ENCODE results near the gene SCFD2.

SCFD2 gene

DNA sequence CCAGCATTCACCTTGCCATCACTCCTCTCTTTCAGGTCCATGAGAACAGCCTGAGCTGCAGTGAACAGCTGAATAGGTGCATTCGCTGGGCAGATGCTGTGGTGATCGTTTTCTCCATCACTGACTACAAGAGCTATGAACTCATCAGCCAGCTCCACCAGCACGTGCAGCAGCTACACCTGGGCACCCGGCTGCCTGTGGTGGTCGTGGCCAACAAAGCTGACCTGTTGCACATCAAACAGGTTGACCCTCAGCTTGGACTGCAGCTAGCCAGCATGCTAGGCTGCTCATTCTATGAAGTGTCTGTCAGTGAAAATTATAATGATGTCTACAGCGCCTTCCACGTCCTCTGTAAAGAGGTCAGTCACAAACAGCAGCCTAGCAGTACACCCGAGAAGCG is 500.6 kb downstream of the SCFD2 start:
- no peak for DNase-seq (ENCODE audit: low read depth in 2 of 2, low spot score in 1 of 2)

DNA sequence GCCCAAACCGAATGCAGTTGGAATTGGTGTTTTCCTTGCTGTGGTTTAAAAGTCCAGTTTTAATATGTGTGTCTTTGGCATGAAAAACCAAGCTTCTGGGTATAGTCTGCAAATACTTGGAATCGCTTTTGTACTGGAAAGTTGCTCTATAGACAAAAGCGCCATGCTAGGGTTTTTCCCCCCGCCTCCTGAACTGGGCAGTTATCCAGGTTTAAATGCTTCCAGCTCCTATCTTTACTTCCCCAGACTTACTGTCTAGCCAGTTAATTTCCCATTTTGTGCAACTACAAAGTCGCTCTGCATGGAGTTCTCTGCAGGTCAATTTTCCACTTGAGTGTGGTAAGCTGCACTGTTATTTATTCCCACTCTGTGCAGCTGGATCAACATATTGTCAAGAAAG is 501.1 kb downstream of the SCFD2 start:
- no peak for DNase-seq (ENCODE audit: low read depth in 2 of 2, low spot score in 1 of 2)

DNA sequence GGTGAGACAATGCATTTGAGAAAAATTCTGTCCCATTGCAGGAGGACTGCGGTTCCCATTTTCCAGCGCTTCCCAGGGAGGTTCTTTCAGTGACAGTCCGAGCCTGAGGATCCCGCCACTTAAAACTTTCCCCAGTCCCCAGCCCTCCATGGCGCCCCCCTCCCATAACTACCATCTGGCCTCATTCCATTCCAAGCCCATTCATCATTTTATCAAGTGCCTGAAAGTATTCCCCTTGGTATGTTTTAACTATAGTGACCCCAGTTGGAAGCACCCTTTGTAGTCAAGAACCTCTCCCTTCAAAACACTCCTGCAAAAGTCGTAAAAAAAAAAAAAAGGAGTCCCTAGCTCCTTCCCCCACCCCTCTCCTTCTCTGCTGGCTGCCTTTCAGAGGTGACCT is 502.5 kb downstream of the SCFD2 start:
- no peak for DNase-seq (ENCODE audit: low read depth in 2 of 2, low spot score in 1 of 2)

DNA sequence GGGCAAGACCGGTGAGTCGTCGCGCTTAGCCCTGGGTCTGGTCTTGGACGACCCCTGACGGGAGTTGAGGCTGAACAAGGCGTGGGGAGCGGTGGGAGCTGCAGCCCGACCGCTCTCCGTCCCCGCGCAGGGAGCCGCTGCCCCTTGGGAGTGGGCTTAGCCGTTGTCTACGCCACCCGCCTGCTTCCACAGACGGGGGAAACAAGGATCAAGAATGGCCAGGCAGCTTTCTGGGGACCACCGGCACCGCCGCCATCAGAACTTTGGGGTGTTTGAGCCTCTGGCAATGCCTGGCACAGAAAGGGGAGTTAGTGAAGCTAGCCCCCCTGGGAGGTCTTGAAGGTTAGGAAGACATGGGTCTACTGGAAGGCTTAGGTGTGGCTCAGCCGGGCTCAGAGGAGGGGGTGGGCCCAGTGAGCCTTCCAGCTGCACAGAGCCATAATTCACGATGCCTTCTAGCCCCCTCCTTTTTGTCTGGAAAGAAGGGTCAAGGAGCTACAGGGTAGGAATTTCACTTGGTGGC is 503.2 kb downstream of the SCFD2 start:
- no peak for DNase-seq (ENCODE audit: low read depth in 2 of 2, low spot score in 1 of 2)

DNA sequence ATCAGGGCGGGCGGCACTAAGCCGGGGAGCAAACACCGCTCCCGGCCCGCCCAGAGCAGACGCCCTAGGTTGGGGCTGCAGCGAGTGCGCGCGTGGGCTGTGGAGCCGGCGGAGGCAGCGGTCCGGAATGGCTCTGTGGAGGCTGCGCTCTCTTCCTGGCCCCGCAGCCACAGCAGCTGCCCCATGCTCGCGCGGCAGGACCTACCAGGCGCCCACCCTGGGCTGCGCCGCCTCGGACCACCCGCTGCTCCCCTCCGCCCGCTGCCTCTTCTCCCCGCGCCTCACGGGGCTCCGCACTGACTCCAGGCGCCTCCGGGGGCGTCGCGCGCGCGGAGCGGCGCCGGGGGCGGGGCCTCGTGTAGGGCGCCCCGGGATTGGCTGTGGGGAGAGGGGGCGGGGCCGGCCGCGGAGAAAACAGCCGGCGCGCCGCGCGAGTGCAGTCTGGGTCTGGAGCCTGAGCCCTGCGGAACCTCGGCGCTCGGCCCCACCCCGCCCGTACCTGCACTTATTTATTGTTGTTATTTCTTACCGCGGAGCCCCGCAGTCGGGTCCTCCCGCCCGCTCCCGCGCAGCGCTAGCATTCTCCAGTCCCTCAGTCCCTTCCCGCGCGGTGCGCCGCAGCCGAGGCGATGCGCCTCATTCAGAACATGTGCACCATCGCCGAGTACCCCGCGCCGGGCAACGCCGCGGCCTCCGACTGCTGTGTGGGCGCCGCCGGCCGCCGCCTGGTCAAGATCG is 503.8 kb downstream of the SCFD2 start, which contains the start of gene RASL11B:
Gene RASL11B, plus strand, starts transcription at position 439 of the 738 bp plus-strand sequence. Its CDS starts 191 bp downstream, at position 630.
- peak; percentile 49 to 64 for DNase-seq (ENCODE audit: low read depth in 2 of 2, low spot score in 1 of 2)

DNA sequence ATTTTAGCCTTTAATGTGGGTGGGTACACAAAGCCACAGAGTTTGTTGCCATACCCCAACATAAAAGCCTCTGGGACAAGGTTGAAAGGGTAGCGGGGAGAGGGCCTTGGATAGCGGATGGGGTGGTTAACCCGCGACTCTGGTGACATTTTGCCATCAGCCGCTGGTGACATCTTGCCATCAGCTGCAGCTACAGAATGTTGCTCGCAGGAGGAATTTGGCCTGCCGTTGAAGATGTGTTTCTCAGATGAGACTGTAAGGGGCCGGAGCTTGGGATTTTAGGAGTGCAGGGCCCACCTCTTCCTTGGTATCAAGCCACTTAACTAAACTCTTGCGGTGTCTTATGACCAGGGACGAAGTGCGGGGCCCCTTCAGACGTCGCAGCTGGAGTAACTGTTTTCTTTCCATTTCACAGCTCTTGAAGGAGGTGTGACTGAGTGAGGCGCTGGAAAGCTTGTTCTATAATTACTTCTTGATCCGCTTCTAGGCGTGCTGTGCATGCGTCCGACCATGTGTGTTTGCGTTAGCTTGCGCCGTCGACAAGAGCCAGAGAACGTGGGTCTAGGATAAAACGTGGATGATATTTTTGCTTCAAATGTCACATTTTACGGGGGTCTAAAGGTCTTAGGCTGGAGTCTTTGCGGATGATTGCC is 504.6 kb downstream of the SCFD2 start:
- no peak for DNase-seq (ENCODE audit: low read depth in 2 of 2, low spot score in 1 of 2)

- no peak for DNase-seq (ENCODE audit: low read depth in 2 of 2, low spot score in 1 of 2)
These were observed 505.5 kb downstream of the SCFD2 start for GRCh38 chr4:52860361-52860760.

DNA sequence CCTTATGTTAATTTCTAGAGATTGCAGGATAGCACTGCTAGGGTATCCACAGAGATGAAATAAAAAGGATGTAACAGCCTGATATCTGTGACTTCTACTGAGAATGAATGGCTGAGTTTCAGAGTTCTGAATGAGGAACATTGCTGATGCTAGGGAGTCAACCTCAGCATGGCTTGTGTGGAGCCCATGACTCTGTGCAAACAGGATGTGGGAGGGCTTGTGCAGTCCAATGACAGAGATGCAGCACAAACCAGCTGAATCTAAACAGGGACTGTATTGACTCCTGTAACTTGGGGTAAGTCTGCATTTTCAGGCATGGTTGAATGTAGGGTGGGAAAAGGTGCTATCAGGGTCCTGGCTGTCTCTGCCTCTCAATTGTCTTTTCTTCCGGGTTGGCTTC is 509.1 kb downstream of the SCFD2 start:
- no peak for DNase-seq (ENCODE audit: low read depth in 2 of 2, low spot score in 1 of 2)

DNA sequence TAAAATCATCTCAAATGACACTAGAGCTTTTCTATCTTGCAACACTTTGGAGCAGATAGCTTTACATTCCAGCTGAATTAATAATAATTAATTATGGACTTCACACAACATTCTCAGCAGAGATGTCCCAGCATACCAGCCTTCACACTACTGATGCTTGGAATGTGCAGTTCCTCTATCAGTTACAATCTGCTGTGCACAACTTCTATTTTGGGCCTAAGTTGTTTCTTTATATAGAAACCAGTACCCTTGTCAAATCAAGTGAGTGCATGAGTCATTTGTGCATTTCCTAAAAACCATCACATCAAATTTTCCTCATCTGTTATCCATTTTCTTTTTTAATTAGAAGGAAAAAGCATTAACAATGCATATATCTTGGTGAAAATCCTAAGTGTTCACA is 512.5 kb downstream of the SCFD2 start:
- DNase-seq (ENCODE audit: low read depth in 2 of 2, low spot score in 1 of 2) = no peak

GRCh38 chr4:52852711-52853110 is 513.1 kb downstream of the SCFD2 start:
- no peak for DNase-seq (ENCODE audit: low read depth in 2 of 2, low spot score in 1 of 2)

GRCh38 chr4:52852041-52852440 is 513.8 kb downstream of the SCFD2 start:
- no peak for DNase-seq (ENCODE audit: low read depth in 2 of 2, low spot score in 1 of 2)

DNA sequence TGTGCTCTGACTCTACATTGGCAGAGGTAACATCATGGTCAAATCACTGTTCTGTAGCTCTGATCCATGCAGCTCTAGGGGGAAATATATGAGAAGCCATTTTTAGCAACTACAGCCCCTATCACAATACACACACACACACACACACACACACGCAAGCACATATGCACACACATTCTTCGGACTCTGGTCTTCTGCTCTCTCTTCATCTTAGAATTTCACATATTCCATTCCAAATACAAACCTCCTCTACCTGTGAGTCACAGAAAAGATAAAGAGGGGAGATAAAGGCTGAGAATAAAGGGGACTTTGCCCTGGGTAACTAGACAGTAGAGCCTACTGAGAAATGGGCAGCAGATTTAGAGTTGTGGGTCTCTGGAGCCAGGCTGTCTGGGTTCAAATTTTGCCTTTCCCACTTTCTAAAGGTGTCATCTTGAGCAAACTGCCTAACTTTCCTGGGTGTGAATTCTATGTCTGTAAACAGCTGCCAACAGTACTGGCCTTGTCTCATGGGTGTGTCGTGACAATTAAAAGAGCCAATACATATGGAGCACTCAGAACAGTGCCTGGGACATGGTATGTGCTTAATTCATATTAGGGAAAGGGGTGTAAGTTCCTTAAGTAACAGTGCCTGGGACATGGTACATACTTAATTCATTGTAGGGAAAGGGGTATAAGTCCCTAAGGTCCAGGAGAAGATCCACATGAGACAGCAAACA is 515.3 kb downstream of the SCFD2 start:
- DNase-seq (ENCODE audit: low read depth in 2 of 2, low spot score in 1 of 2) = no peak

DNA sequence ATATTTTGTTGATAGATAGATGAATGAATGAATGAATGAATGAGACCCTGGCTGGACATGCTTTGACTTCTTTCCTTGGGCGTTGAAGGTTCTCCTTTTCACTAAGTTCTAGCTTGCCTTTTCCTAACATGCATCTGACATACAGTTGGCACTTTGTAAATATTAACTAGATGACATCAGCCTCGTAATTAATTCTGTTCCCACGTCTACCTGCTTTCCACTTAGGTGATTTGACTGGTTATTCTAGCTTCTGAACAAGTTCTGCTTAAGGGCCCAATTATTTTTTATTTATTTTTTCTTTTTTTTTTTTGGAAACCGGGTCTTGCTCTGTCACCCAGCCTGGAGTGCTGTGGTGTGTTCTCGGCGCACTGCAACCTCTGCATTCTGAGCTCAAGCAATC is 517.6 kb downstream of the SCFD2 start:
- DNase-seq (ENCODE audit: low read depth in 2 of 2, low spot score in 1 of 2) = no peak

DNA sequence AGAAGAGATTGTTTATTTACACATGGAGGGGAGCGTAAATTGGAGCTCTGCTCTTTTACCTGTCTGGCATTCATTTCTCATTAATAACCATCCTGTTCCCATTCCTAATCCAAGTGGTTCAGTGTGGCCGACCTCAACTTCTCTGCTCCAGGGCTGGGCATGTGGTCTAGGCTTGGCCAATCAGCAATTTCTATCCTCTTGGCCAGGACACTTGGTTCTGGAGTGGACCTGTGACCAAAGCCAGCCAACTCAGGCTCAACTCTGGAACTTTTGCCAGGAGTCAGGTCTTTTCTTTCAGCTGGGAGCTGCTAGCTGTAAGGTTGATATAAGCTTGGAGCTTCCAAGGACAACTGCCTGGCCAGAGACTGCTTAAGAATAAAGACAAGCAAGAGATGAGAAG is 519.4 kb downstream of the SCFD2 start:
- no peak for DNase-seq (ENCODE audit: low read depth in 2 of 2, low spot score in 1 of 2)

GRCh38 chr4:52844596-52844995 is 521.3 kb downstream of the SCFD2 start:
- no peak for DNase-seq (ENCODE audit: low read depth in 2 of 2, low spot score in 1 of 2)

- DNase-seq (ENCODE audit: low read depth in 2 of 2, low spot score in 1 of 2) = no peak
These were observed 521.9 kb downstream of the SCFD2 start for GRCh38 chr4:52843958-52844357.

DNA sequence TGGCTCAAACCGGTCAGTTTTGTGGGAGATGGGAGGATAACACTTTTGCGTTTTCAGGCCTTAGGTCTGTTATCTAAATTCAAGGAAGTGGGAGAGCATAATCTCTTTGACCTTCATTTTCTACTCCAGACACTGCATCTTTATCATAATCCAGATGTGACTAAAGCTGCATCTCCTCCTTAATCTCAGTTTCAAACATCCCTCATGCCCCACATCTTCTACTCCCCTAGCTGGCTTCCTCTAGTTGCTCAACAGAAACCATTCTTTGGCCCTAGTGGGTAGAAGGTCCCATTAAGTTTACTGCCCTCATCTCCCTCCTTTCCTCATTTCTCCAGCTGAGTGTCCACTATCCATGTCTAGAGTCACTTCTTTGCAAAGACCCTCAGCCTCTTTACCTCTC is 522.5 kb downstream of the SCFD2 start:
- no peak for DNase-seq (ENCODE audit: low read depth in 2 of 2, low spot score in 1 of 2)

- DNase-seq (ENCODE audit: low read depth in 2 of 2, low spot score in 1 of 2) = no peak
These were observed 523.1 kb downstream of the SCFD2 start for GRCh38 chr4:52842792-52843191.

DNA sequence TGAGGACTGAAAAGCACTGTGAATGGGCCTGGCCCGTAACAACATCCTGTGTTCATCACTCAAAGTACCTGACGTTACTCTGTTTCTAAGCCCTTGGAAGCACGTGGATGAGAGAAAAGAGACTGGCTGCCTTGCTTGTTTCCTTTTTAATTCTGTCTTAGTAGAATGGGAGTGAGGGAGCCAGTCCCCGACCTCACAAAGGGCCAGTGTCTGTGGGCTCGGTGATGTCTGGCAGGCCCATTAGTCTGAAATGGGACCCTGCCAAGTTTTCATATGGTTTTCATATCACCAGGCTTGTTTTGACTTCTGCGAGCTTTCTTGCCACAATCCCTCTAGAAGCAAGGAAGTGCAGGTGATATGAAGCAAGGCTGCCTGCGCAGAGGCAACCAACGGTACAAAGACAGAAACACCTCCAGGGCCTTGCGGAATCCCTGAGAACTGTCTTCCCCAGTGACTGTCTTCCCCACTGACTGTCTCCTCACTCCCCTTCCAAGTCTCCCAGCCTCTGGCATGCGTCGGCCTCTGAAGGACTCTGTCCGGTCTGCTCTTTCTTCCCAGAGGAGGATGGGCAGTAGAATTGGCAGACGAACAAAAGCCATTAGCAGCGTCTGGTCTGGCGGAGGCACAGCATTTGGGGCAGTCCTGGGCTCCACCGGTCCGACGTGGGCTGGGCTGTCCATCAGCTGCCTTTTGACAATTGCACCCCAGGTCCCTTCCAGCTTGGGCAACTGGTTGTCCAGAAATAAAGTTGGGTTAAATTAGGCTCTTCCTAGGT is 524.0 kb downstream of the SCFD2 start:
- DNase-seq (ENCODE audit: low read depth in 2 of 2, low spot score in 1 of 2) = no peak

DNA sequence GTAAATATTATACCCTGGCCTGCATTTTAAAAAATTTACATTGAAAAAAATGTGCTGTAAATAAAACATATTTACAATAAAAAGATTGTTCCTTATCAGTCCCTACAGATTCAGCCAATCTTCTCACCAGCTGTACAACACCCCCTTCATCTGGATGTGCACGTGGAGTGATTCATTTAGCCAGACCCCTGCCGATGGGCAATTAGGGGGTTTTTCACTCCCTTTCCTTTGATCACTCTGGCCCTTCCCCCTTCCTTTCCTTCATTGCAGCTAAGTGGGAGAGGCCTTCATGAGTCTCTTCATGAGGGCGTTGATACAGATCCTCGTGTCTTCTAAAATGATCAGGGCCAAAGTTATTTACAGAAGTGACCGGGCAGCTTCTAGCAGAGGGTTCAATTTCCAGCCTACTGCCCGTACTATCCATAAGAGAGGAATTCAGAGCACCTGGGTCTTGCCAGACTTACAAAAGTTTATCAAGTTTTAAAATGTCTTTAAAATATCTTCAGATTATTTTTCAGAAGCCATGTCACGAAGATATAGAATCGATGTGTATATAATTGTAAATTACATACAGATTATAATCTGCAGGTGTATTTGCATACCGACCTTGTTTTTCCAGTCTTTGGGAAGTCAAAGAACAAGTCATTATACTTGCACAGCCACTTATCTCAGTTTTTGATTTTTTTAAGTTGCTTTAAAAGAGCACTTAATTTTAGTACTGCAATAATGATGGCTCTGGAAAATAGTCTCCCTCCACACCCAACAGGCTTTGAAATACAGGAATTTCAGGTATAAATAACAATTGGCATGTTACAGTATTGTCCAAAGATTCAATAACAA is 525.1 kb downstream of the SCFD2 start:
- DNase-seq (ENCODE audit: low read depth in 2 of 2, low spot score in 1 of 2) = no peak

Data from stimulated activated CD8-positive, alpha-beta memory T cell treated with anti-CD3 and anti-CD28 coated beads, Interleukin-4, amount 100 ng/mL, for 1 hour (primary cell).